ENCODE data around the gene HLCS. TPM values are rescaled to one million over a fixed set of nuclear protein-coding genes. Genes with fewer than 3 reads are reported as not detected.

HLCS gene
- total RNA-seq, 3 donors from 2014 or later (not counting 1 experiment from before 2014, with no cell fraction given): 28.4 to 36.0 (median 33.0) TPM

GRCh38 chr21:36701756-36702621 lies 264.5 kb downstream of the HLCS start:
- Histone ChIP-seq H3K9me3 (ENCODE audit: control insufficient read depth, insufficient read depth, low read length) (no peaks in the 10 kb centered on the region), H3K4me3 (ENCODE audit: low read length) (no peak overlapping the region), H3K4me1 (ENCODE audit: control insufficient read depth, insufficient read depth, low read length) (peaks cover 24% of the 10 kb centered on the region), H3K27me3 (ENCODE audit: control insufficient read depth, insufficient read depth, low read length) (peaks cover 51% of the 10 kb centered on the region), H3K36me3 (ENCODE audit: control insufficient read depth, insufficient read depth, low read length) (no peaks in the 10 kb centered on the region), H3K27ac (ENCODE audit: low read length) (no peak overlapping the region)
- Mint-ChIP-seq H3K9me3 (no peaks in the 10 kb centered on the region), H3K4me3 (no peak overlapping the region), H3K27ac (no peak overlapping the region), H3K4me1 (peaks cover 14 to 28% of the 10 kb centered on the region in 2 donors), H3K27me3 (ENCODE audit: low read depth in 2 of 2) (peaks cover 52 to 57% of the 10 kb centered on the region in 2 donors), H3K36me3 (no peaks in the 10 kb centered on the region)
- no peak for DNase-seq
- intact Hi-C loops (cut with micrococcal nuclease): no loop called here
- ATAC-seq: no peak
- WGBS (ENCODE audit: insufficient coverage): 8% methylated on average over 26 of the region's 26 CpGs
- TF ChIP-seq CTCF (IDR thresholded peaks at IDR 0.05): no peak

- Mint-ChIP-seq H3K4me1 (peaks cover 6 to 19% of the 10 kb centered on the region in 2 donors), H3K4me3 (no peak overlapping the region), H3K27me3 (ENCODE audit: low read depth in 2 of 2) (peaks cover 50 to 57% of the 10 kb centered on the region in 2 donors), H3K27ac (no peak overlapping the region), H3K36me3 (no peaks in the 10 kb centered on the region), H3K9me3 (no peaks in the 10 kb centered on the region)
- 3% methylated on average over 65 of the region's 65 CpGs for WGBS (ENCODE audit: insufficient coverage)
- intact Hi-C loops (cut with micrococcal nuclease): no loop called here
- Histone ChIP-seq H3K27ac (ENCODE audit: low read length) (no peak overlapping the region), H3K36me3 (ENCODE audit: control insufficient read depth, insufficient read depth, low read length) (no peaks in the 10 kb centered on the region), H3K9me3 (ENCODE audit: control insufficient read depth, insufficient read depth, low read length) (no peaks in the 10 kb centered on the region), H3K4me3 (ENCODE audit: low read length) (no peak overlapping the region), H3K27me3 (ENCODE audit: control insufficient read depth, insufficient read depth, low read length) (peaks cover 50% of the 10 kb centered on the region), H3K4me1 (ENCODE audit: control insufficient read depth, insufficient read depth, low read length) (peaks cover 18% of the 10 kb centered on the region)
- TF ChIP-seq CTCF (IDR thresholded peaks at IDR 0.05): no peak
- ATAC-seq (no peak), DNase-seq (no peak)
These were observed 265.3 kb downstream of the HLCS start for GRCh38 chr21:36700971-36701755.

Other genes starting within 250 kb of the HLCS start
- gene RIPPLY3, start 40.0 kb upstream of the HLCS start, total RNA-seq: not detected
- 10 to 100 TPM in 1 of 3 donors, 1 to 10 TPM in 2; 6.5 to 10.4 (median 8.5) TPM for gene PIGP, start 106.4 kb upstream of the HLCS start, total RNA-seq
- 10 to 100 TPM; 83.1 to 97.4 (median 88.3) TPM for gene TTC3, start 106.6 kb upstream of the HLCS start, total RNA-seq